ENCODE measurements around the gene ZNF516. TPM values are rescaled to one million over a fixed set of nuclear protein-coding genes. Genes with fewer than 3 reads are reported as not detected.

Gene ZNF516
- total RNA-seq, 1 experiment from 2014 or later = 22.6 TPM

GRCh38 chr18:76380127-76380729 lies 114.8 kb downstream of the ZNF516 start:
- Mint-ChIP-seq H3K9me3 (no peaks in the 10 kb centered on the region), H3K4me3 (no peak overlapping the region), H3K27ac (peak overlapping the region in 1 of 3 experiments; percentile 82; a peak in 1 of 7 replicates), H3K27me3 (ENCODE audit: low read depth) (no peaks in the 10 kb centered on the region), H3K4me1 (peaks cover 13 to 19% of the 10 kb centered on the region in 2 experiments), H3K36me3 (ENCODE audit: insufficient read depth in 1 of 3, low read depth in 3 of 3) (peaks cover 9 to 16% (median 12%) of the 10 kb centered on the region in 3 experiments; a peak in 6 of 7 replicates)
- no peaks in the 10 kb centered on the region for H3K23me2 ChIP-seq (ENCODE audit: insufficient read length, low read depth, low read length, poor library complexity, severe bottlenecking)
- WGBS (ENCODE audit: extremely low coverage, insufficient read length, low lambda C conversion rate) = no CpG with 5 or more reads among the region's 19 CpGs
- no peak for TF ChIP-seq CTCF (conservative IDR thresholded peaks at IDR 0.05)
- no peaks in the 10 kb centered on the region for H3K9me3 ChIP-seq (ENCODE audit: control insufficient read depth, low read depth, low read length)
- H3K23ac ChIP-seq (ENCODE audit: insufficient read length, low read depth, low read length) = no peak overlapping the region
- H2BK12ac ChIP-seq (ENCODE audit: insufficient read length, low read depth, low read length) = no peak overlapping the region
- no peaks in the 10 kb centered on the region for H3K79me1 ChIP-seq (ENCODE audit: insufficient read depth, low read depth, low read length, poor library complexity, severe bottlenecking)
- no peaks in the 10 kb centered on the region for H4K20me1 ChIP-seq (ENCODE audit: control insufficient read depth, insufficient read depth, insufficient read length)
- no peak overlapping the region for H4K8ac ChIP-seq (replicated peaks; ENCODE audit: insufficient read length, low read depth, low read length)
- H4K5ac ChIP-seq (ENCODE audit: insufficient read length, low read depth, low read length) = no peak overlapping the region
- H3K27me3 ChIP-seq (ENCODE audit: insufficient read depth, low read length) = no peaks in the 10 kb centered on the region
- H2AFZ ChIP-seq (ENCODE audit: low read length) = no peak overlapping the region
- no peak overlapping the region for H3K9ac ChIP-seq (ENCODE audit: extremely low read depth, insufficient read length, low read length)
- H3K4ac ChIP-seq (ENCODE audit: low read depth, low read length) = no peak overlapping the region
- H2BK20ac ChIP-seq (ENCODE audit: low read depth, low read length, poor library complexity, severe bottlenecking) = no peak overlapping the region
- H2BK120ac ChIP-seq (ENCODE audit: low read depth, low read length, poor library complexity, severe bottlenecking) = no peak overlapping the region
- no peak overlapping the region for H3K56ac ChIP-seq (ENCODE audit: insufficient read length, low read depth, low read length)
- H4K91ac ChIP-seq (ENCODE audit: insufficient read length, low read depth, low read length) = no peak overlapping the region
- H3K79me2 ChIP-seq (ENCODE audit: insufficient read depth, low read length) = no peaks in the 10 kb centered on the region
- no peak overlapping the region for H3K14ac ChIP-seq (ENCODE audit: insufficient read depth, low read length)
- no peak overlapping the region for H2BK15ac ChIP-seq (ENCODE audit: low read depth, low read length)
- no peak overlapping the region for H3K4me2 ChIP-seq (ENCODE audit: insufficient read depth, insufficient read length, low read length)
- no peak overlapping the region for H3K18ac ChIP-seq (ENCODE audit: insufficient read length, low read depth, low read length)
- H2BK5ac ChIP-seq (ENCODE audit: insufficient read length, low read length) = no peak overlapping the region
- no peaks in the 10 kb centered on the region for H3K4me1 ChIP-seq (ENCODE audit: insufficient read depth, low read length)
- no peak overlapping the region for H3T11ph ChIP-seq (ENCODE audit: low read length)
- no peak overlapping the region for H2AK5ac ChIP-seq (ENCODE audit: insufficient read length, low read length)
- DNase-seq = no peak
- no peak overlapping the region for H3K27ac ChIP-seq (ENCODE audit: insufficient read length, low read depth, low read length)

Measured in H9 (cell line).